Cardiac fibroblast (primary cell): ENCODE results near the gene HSPA5.
"Not testable (repeated sequence)": the region's sequence is repeated elsewhere in the genome, so short reads cannot be mapped to it uniquely, and the experiment has no call there.

Source experiments
- DNase-seq, 2 donors: peaks; one replicate each; pipeline versions ENCODE4 v3.0.0 to v3.0.0-alpha.2; 2010; ENCODE audit warnings: low read depth in 2 of 2
- H3K4me3 ChIP-seq, 2 donors: replicated peaks in 1 of 2; 1 replicate in 1 of 2; 2 replicates in 1 of 2; pipeline ENCODE4 v1.5.1; 2011; ENCODE audit warnings: low read depth in 2 of 2, low read length in 2 of 2, mild to moderate bottlenecking in 2 of 2, moderate library complexity in 1 of 2
- TF ChIP-seq, protein P1 (sequence below): IDR thresholded peaks from one replicate; pipeline ENCODE4 v1.5.1; 2011; ENCODE audit warnings: low read depth, mild to moderate bottlenecking, low read length, inconsistent platforms

Gene HSPA5

GRCh38 chr9:125271081-125271480 is 29.9 kb upstream of the HSPA5 start:
- TF ChIP-seq, protein P1, sequence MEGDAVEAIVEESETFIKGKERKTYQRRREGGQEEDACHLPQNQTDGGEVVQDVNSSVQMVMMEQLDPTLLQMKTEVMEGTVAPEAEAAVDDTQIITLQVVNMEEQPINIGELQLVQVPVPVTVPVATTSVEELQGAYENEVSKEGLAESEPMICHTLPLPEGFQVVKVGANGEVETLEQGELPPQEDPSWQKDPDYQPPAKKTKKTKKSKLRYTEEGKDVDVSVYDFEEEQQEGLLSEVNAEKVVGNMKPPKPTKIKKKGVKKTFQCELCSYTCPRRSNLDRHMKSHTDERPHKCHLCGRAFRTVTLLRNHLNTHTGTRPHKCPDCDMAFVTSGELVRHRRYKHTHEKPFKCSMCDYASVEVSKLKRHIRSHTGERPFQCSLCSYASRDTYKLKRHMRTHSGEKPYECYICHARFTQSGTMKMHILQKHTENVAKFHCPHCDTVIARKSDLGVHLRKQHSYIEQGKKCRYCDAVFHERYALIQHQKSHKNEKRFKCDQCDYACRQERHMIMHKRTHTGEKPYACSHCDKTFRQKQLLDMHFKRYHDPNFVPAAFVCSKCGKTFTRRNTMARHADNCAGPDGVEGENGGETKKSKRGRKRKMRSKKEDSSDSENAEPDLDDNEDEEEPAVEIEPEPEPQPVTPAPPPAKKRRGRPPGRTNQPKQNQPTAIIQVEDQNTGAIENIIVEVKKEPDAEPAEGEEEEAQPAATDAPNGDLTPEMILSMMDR: no peak
- H3K4me3 ChIP-seq: no peak overlapping the region
- DNase-seq: no peak

DNA sequence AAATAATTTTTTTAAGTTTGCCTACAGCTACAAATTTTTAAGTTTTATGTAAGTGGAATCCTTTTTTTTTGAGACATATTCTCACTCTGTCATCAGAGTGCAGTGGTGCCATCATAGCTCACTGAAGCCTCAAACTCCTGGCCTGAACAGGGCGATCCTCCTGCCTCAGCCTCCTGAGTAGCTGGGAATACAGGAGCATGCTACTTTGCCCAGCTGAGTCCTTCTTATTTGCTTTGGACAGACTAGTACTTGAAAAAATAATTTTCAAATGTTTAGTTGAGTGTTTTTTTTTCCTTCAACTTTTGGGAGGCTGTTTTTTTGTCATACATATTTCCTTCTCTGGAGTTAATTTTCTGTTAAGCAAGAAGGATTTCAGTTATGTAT is 27.9 kb upstream of the HSPA5 start:
- H3K4me3 ChIP-seq: no peak overlapping the region
- no peak for DNase-seq
- TF ChIP-seq, protein P1: no peak

- TF ChIP-seq, protein P1: no peak
- peak in 1 of 2 donors; percentile 18 for DNase-seq
- no peak overlapping the region for H3K4me3 ChIP-seq
Measured at GRCh38 chr9:125268394-125269013, 27.4 kb upstream of the HSPA5 start.

GRCh38 chr9:125264068-125264467 is 22.9 kb upstream of the HSPA5 start:
- H3K4me3 ChIP-seq: not testable (repeated sequence)
- peak; percentile 8 to 18 for DNase-seq

DNA sequence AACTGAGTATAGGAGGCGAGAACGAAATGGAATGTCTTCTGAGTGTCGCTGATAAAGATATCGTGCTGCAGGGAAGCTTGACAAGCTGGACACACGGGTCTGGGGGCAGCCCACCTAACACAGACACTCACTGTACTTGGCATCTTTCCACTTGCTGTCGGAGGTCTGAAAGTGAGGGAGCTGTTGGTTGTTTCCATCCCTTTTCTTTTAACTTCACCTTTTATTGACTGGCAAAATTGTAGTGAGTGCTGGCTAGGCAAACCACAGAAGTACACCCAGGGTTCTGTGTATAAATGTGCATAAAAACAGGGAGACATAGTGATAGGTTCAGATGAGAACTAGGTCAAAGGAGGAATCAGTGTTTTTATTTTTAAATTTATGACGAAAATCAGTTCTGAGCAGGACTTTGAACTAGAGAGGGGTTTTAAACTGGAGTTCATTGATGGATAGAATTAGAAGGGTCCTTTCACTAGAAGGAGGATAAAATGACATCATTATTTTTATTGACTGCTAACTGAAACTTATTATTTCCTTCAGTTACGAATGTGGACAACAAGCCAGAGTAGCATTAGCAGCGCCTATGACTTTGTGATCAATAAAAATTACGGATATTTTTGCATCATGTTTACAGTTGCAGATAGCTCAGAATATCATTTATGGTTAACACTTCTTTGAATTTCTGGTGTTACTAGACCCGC is 21.3 kb upstream of the HSPA5 start:
- DNase-seq: peak in 1 of 2 donors; percentile 14
- TF ChIP-seq, protein P1: no peak
- peak overlapping the region; percentile 93 to 95 for H3K4me3 ChIP-seq

- peak within 1 kb of the TSS; percentile 93 to 95 for H3K4me3 ChIP-seq
- TF ChIP-seq, protein P1: no peak
- peak; percentile 84 to 90 for DNase-seq
Measured at GRCh38 chr9:125261501-125262293, 20.6 kb upstream of the HSPA5 start, which contains the start of gene GAPVD1. GAPVD1 (plus strand) TSS chr9:125261826; CDS start chr9:125298922, 37,096 bp downstream.

DNA sequence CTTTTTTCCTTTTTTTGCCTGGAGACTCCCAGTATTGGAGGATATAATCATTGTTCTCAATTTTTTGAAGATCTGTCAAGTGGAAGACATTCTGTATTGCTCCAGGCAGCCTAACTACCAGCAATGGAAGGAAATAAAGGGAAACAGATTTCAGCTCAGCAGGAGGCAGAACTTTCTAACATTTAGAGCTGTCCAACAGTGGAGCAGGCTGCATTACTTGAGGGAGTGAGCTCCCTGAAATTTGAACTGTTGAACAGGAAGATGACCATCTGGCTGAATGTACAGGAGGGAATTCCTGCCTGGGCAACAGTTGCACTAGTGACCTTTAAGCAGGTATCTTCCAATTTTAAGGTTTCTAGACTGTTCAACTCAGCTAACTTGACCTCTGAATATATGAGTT is 19.4 kb upstream of the HSPA5 start:
- no peak for DNase-seq
- H3K4me3 ChIP-seq: no peak overlapping the region
- TF ChIP-seq, protein P1: no peak
